ENCODE measurements around the gene CEP290. TPM values are rescaled to one million over a fixed set of nuclear protein-coding genes. Genes with fewer than 3 reads are reported as not detected.

The CEP290 gene
- total RNA-seq, 1 experiment from 2014 or later: 9.6 TPM

- H3K4me3 Mint-ChIP-seq: no peak overlapping the region
- peaks cover 9% of the 10 kb centered on the region for H3K9me3 Mint-ChIP-seq
- no peak for DNase-seq (ENCODE audit: low spot score)
- H3K27me3 Mint-ChIP-seq (ENCODE audit: low read depth): no peaks in the 10 kb centered on the region
- H3K4me1 Mint-ChIP-seq: peaks cover 2% of the 10 kb centered on the region; the same call in 1 of the 2 replicates
- CTCF ChIA-PET: no interaction called here
- H3K27ac Mint-ChIP-seq: no peak overlapping the region
- ATAC-seq: no peak
- POLR2A ChIA-PET: no interaction called here
- H3K36me3 Mint-ChIP-seq: peaks cover 28% of the 10 kb centered on the region
- TF ChIP-seq SMAD3 (CRISPR knock-in tag; IDR thresholded peaks at IDR 0.05; ENCODE audit: borderline replicate concordance): no peak
- TF ChIP-seq GTF2I (CRISPR knock-in tag; conservative IDR thresholded peaks at IDR 0.05): no peak
- TF ChIP-seq ZNF425 (CRISPR knock-in tag; conservative IDR thresholded peaks at IDR 0.05): no peak
- TF ChIP-seq ESRRA (CRISPR knock-in tag; IDR thresholded peaks at IDR 0.05; ENCODE audit: borderline replicate concordance): no peak
- TF ChIP-seq ZSCAN18 (CRISPR knock-in tag; IDR thresholded peaks at IDR 0.05): no peak
- TF ChIP-seq PRDM15 (CRISPR knock-in tag; IDR thresholded peaks at IDR 0.05): no peak
- no peak for TF ChIP-seq NFATC4 (CRISPR knock-in tag; IDR thresholded peaks at IDR 0.05)
- TF ChIP-seq E2F5 (CRISPR knock-in tag; IDR thresholded peaks at IDR 0.05): no peak
- TF ChIP-seq E2F1 (CRISPR knock-in tag; IDR thresholded peaks at IDR 0.05): no peak
- no peak for TF ChIP-seq JAZF1 (CRISPR knock-in tag; IDR thresholded peaks at IDR 0.05)
- TF ChIP-seq ZNF416 (CRISPR knock-in tag; IDR thresholded peaks at IDR 0.05): no peak
These were observed 43.4 kb upstream of the CEP290 start for GRCh38 chr12:88185279-88185678.

- no peak for ATAC-seq
- DNase-seq (ENCODE audit: low spot score): no peak
- Mint-ChIP-seq H3K27ac (no peak overlapping the region), H3K4me3 (no peak overlapping the region), H3K36me3 (peaks cover 28% of the 10 kb centered on the region), H3K4me1 (peaks cover 2% of the 10 kb centered on the region; the same call in 1 of the 2 replicates), H3K9me3 (peaks cover 9% of the 10 kb centered on the region), H3K27me3 (ENCODE audit: low read depth) (no peaks in the 10 kb centered on the region)
- ChIA-PET CTCF (no interaction called here), POLR2A (no interaction called here)
- TF ChIP-seq CREB1 (CRISPR knock-in tag; IDR thresholded peaks at IDR 0.05): no peak
- TF ChIP-seq ZNF671 (CRISPR knock-in tag; IDR thresholded peaks at IDR 0.05): no peak
- TF ChIP-seq ZNF396 (CRISPR knock-in tag; IDR thresholded peaks at IDR 0.05; ENCODE audit: borderline replicate concordance): no peak
- no peak for TF ChIP-seq ZNF263 (CRISPR knock-in tag; IDR thresholded peaks at IDR 0.05; ENCODE audit: low read depth)
- TF ChIP-seq MAX (CRISPR knock-in tag; IDR thresholded peaks at IDR 0.05): no peak
- no peak for TF ChIP-seq ZBTB21 (CRISPR knock-in tag; IDR thresholded peaks at IDR 0.05; ENCODE audit: borderline replicate concordance)
- TF ChIP-seq SMAD4 (CRISPR knock-in tag; IDR thresholded peaks at IDR 0.05): no peak
- no peak for TF ChIP-seq ZMAT4 (CRISPR knock-in tag; IDR thresholded peaks at IDR 0.05)
- TF ChIP-seq TP53 (CRISPR knock-in tag; IDR thresholded peaks at IDR 0.05): no peak
- TF ChIP-seq PREB (CRISPR knock-in tag; IDR thresholded peaks at IDR 0.05; ENCODE audit: borderline replicate concordance): no peak
- TF ChIP-seq NR2C2 (CRISPR knock-in tag; IDR thresholded peaks at IDR 0.05): no peak
- TF ChIP-seq MXD4 (CRISPR knock-in tag; IDR thresholded peaks at IDR 0.05; ENCODE audit: borderline replicate concordance): no peak
- no peak for TF ChIP-seq SP1 (CRISPR knock-in tag; conservative IDR thresholded peaks at IDR 0.05)
- no peak for TF ChIP-seq TEAD4 (CRISPR knock-in tag; IDR thresholded peaks at IDR 0.05)
These were observed 42.3 kb upstream of the CEP290 start for GRCh38 chr12:88184196-88184595.

Data from WTC11 (cell line).